DMS153 treated with DMSO at 0.1 percent for 48 hours (cell line): ENCODE measurements around the gene MATN1.

Experiments used
- DNase-seq: peaks from one replicate; lab custom pipeline; 2025; ENCODE audit not compliant: unreplicated experiment; lab: John Stamatoyannopoulos, UW

MATN1 gene

DNA sequence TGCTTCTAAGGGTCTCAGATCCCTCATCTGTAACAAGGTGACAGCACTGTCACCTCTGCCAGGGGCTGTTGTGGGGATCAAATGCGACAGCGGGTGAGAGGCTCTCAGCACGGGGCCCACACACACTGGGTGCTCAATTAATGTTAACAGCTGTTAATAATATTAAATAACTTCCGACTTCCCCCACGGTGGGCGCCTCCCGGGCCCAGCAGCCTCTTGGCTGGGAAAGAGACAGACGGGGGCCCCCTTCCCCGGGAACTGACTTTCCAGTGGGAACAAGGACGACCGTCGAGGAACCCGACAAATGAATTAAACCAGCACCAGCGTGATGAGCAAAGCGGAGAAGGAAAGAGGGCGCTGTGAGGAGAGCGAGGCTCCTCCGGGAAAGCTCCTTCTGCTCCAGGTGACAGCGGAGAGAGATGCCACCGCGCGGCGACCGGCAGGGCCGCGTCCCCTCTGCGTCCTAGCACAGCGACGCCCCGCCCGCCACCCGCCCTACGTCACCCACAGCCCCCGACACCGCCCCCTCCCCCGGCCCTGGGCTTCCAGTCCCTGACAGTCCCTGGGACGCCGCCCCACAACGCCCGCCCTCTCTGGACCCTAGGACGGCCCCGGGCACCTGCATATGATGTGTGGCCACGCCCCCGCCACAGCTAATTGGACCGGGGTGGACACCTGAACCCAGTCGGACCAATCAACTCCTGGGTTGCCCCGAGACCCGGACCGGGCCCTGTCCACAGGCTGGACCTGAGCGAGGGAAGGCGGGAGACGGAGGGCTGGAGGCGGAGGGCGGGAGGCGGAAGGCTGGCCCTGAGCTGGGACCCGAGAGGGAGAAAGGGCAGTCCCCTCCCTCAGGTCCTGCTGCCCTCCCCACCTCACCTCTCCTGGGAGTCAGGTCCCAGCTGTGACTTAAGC, 38.2 kb downstream of the MATN1 start:
- DNase-seq = peak; percentile 92

DNA sequence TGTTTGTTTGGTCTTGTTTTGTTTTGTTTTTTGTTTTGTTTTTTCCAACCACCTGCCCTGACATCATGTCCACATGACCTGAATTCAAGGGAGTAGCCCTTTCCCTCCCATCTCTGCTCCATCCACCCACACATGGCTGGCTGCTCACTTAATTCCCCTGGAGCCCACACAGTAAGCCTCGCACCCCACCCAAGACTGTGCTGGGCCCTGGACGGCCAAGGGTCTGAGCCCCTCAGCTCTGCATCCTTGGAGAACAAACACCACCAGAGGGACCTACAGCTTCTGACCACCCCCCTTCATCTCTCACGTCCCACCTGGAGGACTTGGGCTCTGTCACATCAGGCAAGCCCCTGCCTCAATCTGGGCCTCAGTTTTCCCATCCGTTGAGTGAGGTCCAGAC, 39.1 kb downstream of the MATN1 start:
- no peak for DNase-seq

GRCh38 chr1:30683699-30684098, 39.7 kb downstream of the MATN1 start:
- no peak for DNase-seq

- no peak for DNase-seq
These were observed 40.7 kb downstream of the MATN1 start for GRCh38 chr1:30682396-30683275.

DNA sequence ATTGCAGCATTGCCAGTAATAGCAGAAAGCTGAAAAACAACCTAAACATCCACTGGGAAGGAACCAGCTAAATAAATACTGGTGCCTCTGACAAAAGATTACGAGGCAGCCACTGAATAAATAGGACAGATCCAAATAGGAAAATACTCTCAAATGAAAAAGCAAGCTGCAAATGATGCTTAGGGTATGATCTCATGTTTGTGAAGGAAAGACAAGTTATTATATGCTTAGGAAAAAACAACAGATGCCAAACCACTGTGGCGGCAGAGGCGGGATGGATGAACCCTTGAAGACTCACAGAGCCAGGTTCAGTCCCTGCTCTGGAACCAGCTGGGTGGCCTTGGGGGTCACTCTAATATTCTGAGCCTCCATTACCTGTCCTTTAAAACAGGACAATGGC, 41.6 kb downstream of the MATN1 start:
- peak; percentile 34 for DNase-seq

- DNase-seq = no peak
These were observed 42.5 kb downstream of the MATN1 start for GRCh38 chr1:30680879-30681278.

DNA sequence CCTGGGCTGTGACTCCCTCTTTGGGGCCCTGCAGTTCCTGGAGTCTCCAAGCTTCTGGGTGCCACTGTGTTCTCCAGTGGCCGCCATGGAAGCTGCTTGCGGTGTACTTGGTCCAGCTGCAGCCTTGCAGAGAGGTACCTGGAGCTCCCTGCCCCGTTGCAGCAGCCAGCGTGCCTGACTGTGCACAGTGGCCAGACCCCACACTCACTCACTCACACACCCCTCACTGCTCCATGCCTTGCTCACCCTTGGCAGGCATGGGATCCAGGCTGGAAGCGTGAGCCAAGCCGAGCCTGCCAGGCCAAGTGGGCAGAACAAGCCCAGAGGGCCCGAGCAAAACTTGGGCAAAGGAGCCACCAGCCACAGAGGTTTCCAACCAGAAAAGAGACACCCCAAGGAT, 43.0 kb downstream of the MATN1 start:
- no peak for DNase-seq

DNA sequence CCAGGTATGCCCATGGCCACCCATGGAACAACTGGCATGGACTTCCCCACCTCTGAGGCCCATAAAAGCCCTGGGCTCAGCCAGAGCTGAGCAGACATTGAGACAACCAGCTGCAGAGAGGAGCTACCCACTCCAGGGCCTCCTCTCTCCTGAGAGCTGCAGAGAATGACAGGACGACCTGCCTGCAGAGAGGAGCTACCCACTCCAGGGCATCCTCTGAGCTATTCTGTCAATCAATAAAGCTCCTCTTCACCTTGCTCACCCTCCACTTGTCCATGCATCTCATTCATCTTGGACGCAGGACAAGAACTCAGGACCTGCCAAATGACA, 43.4 kb downstream of the MATN1 start:
- no peak for DNase-seq

GRCh38 chr1:30679201-30679975, 44.0 kb downstream of the MATN1 start:
- no peak for DNase-seq

DNA sequence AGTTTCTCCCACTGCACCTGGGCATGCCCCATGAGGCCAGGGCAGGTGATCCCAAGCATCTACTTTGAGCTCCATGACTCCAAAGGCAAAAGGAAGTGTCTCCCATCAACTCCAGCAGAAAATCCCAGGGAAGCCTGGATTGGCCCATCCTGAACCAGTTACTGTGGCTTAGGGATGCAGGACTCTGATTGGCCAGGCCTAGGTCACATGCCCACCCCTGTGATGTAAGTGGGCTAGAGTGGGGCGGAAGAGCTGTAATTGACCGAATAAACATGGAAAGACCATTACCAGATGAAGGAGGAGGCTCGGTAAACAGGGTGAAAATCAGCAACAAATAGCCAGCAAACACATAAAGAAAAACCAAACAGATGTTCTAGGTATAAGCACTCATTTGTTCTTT, 45.2 kb downstream of the MATN1 start:
- DNase-seq = no peak

DNA sequence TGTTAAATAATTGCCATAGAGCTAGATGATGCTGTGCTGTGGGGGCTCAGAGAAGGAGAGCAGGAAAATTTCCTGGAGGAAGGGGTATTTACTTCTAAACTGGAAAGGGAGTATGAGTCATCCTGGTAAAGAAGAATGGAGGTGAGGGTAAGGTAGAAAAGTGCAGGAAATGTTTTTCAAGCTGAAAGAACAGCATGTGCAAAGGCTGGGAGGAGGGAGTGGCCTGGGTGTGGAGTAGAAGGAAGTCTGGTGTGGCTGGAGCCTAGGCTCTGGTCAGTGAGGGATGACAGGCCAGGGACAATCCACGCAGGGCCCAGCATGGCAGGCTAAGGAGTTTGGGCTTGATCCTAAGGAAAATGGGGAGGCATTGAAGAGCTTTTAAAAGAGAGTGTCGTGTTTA, 45.9 kb downstream of the MATN1 start:
- DNase-seq = no peak

- DNase-seq = no peak
These were observed 47.6 kb downstream of the MATN1 start for GRCh38 chr1:30675761-30676160.

DNA sequence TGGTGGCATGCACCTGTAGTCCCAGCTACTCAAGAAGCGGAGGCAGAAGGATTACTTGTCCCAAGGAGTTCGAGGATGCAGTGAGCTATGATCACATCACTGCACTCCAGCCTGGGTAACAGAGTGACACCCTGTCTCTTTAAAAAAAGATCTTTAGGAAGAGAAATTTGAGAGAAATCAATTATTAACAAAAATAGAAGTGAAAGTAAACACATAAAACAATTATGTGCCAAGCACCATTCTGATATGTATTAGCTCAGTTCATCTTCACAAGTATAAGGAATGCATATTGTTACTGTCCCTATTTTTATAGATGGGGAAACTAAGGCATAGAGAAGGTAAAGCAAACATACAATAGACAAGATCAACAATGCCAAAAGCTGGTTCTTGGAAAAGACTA, 48.1 kb downstream of the MATN1 start:
- DNase-seq = no peak

- DNase-seq = no peak
These were observed 50.0 kb downstream of the MATN1 start for GRCh38 chr1:30673395-30673794.

GRCh38 chr1:30672661-30673060, 50.7 kb downstream of the MATN1 start:
- DNase-seq = no peak

GRCh38 chr1:30670240-30671060, 52.9 kb downstream of the MATN1 start:
- DNase-seq = no peak

DNA sequence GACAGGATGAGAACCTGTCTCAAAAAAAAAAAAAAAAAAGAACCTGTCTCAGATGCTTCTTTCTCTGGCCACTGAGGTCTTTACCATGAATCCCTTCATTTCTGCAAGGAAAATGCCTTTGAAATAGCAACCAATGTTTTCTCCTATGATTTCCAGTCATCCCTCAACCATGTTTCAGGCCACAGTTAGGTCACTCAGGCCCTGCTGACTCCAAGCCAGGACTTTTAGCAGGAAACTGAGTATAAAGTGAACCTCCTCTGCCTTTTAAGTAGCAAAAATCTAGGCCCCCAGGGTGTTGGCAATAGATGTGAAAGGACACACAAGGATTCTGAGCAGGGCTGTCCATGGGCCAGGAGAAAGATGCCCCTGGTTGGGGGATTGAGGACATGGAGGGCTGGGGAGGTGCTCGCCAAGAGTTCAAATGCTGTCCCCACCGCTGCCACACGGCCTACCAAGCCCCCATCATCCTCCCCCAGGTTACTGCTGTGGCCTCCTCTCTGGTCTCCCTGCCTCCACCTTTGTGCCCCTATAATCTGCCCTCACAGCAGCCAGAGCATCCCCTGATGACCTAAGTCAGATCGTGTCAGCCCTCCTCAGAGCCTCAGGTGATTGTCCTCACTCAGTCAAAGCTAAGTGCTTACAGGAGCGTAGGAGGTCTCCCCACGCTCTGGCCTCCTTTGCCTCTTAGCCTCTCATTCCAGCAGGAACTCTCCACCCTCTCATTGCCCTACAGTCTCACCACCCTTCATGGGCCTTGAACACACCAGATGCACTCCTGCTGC, 54.6 kb downstream of the MATN1 start:
- no peak for DNase-seq

DNA sequence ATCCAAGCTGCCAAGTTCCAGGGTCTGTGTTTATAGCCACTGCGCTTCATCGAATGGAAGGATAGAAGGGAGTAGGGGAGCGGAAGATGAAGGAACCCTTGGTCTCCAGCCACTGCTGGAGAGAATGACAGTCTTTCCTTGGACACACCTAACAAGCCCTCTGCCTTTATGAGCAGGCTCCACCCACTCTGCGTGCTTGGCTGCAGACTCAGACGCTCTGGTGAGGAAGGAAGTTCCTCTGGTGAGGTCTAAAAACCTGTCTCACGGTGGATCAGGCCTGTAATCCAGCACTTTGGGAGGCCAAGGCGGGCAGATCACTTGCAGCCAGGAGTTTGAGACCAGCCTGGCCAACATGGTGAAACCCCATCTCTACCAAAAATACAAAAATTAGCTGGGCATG, 55.4 kb downstream of the MATN1 start:
- no peak for DNase-seq

DNA sequence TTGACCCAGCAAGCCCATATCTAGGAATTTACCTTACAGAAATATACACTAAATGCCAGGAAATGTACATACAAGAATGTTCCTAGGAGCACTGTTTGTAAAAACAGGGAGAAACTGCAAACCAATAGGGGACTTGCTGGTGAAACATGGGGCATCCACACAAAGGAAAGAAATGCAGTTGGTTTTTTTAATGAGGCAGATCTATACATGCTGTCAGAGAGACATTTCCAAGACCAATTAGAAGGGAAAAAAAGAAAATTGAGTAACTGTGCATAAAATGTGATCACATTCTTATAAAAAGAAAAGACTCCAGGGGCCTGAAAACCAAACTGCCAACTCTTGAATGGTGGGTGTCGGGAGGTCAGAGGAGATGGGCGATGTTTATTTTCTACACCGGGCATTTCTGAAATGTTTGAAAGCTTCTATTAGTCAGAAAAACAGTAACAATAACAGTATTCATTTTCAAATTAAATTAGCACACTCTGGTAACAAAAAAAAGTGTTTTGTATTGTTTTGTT, 56.6 kb downstream of the MATN1 start:
- no peak for DNase-seq
